GM21717 (cell line): ENCODE results near the gene CPNE5.

Source experiments
- ATAC-seq: cut with Tn5 transposase; IDR thresholded peaks from one replicate; pipeline ENCODE4 v1.9.1; 2021; ENCODE audit warnings: mild to moderate bottlenecking, moderate library complexity; ENCODE audit not compliant: unreplicated experiment

Gene CPNE5

GRCh38 chr6:36858407-36858981 lies 19.2 kb upstream of the CPNE5 start:
- ATAC-seq = no peak

DNA sequence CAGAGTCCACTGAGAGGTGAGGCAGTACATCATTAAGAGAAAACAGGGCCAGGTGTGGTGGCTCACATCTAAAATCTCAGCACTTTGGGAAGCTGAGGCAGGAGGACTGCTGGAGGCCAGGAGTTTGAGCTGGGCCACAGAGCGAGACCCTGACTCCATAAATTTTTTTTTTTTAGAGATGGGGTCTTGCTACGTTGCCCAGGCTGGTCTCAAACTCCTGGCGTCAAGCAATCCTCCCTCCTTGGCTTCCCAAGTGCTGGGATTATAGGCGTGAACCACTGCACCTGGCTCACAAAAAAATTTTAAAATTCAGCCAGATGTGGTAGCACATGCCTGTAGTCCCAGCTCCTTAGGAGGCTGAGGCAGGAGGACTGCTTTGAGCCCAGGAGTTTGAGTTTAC lies 18.1 kb upstream of the CPNE5 start:
- no peak for ATAC-seq

GRCh38 chr6:36856277-36856676 lies 17.0 kb upstream of the CPNE5 start:
- no peak for ATAC-seq

- no peak for ATAC-seq
These were observed 16.5 kb upstream of the CPNE5 start for GRCh38 chr6:36855750-36856149.

DNA sequence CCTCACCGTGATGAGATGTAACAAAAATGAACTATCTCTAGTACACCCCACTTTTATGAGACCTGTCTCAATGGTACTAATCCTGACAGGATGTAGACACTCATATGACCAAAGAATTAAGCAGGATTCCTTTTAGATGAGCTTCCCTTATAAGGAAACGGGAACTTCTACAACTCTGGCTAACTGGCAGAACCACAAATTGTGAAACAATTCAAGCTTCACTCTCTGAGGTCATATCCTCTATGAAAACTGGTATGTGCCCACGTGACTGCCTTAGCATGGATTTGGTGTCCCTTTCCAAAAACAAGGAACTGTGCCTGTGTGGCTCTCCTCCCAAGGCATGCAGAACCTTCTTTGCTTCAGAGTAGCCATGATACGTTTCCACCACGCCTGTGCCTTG lies 14.1 kb upstream of the CPNE5 start:
- no peak for ATAC-seq

DNA sequence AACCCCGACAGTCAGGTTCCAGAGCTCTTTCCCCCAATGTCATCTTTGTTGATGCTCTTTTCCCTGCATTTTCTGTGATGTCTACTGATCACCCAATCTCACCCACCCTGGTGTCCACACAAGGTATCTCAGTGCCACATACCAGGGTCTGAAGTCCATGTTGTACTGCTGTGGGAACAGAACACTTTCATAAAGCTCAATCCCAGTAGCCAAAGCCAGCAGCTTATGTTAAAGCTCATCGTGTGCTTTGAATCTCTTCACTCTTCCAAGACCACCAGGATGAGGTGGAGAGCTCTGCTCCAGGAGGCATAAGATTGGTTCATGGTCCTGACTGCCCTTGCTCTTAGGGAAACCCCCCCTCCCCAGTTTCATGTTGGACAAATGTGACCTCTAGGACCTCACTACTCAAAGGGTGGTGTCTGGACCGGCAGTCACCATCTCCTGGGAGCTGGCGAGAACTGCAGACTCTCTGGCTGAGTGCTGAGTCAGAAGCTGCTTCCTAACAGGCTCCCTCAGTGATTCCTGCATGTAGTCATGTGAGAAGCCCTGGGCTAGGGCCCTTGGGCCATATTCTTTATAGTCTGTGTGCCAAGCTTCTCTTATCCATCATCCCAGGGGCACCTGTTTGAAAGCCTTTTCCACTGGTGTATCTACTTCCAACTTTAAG lies 13.4 kb upstream of the CPNE5 start:
- ATAC-seq = no peak

DNA sequence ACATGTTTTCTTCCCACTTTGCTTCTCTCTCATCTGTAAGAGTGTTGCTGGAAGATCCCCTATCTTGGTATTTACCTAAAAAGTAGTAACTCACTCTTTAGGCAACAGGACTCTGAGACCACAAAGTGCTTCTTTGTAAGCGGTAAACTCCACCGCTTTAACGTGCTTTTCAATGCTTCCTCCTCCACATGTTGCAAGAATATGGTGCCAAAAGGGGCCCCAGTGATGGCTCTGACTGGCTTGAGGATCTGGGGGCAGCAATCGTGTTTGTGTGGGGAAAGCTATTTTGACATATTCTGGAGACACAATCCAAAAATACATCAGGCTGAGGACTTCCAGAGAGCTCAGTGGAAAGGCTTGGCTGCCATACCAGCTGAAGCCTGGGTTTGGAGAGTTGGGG lies 12.4 kb upstream of the CPNE5 start:
- no peak for ATAC-seq

GRCh38 chr6:36851149-36851614 lies 11.9 kb upstream of the CPNE5 start:
- ATAC-seq = no peak

- ATAC-seq = no peak
These were observed 10.8 kb upstream of the CPNE5 start for GRCh38 chr6:36850021-36850420.

GRCh38 chr6:36848658-36849441 lies 9.6 kb upstream of the CPNE5 start:
- no peak for ATAC-seq

- ATAC-seq = no peak
These were observed 8.7 kb upstream of the CPNE5 start for GRCh38 chr6:36847991-36848390.

- no peak for ATAC-seq
These were observed 7.9 kb upstream of the CPNE5 start for GRCh38 chr6:36847152-36847551.

DNA sequence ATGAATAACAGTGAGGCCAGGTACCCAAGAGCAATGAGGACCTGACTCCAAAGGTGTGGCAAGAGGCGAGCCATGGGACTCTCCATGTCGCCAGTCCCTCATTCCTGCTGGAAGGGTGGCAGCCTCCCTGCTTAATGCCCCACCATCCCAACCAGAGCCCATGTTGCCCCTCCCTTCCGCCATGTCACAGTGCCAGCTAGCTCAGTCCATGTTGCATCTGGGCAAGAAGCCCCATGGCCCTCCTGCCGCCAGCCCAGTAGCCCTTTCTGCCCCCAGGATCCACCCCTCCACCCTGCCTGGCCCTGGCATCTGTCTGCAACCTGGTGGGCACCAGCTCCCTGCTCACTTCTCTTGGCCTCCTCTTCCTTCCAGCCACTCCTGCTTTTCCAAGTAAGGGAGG lies 6.0 kb upstream of the CPNE5 start:
- no peak for ATAC-seq

DNA sequence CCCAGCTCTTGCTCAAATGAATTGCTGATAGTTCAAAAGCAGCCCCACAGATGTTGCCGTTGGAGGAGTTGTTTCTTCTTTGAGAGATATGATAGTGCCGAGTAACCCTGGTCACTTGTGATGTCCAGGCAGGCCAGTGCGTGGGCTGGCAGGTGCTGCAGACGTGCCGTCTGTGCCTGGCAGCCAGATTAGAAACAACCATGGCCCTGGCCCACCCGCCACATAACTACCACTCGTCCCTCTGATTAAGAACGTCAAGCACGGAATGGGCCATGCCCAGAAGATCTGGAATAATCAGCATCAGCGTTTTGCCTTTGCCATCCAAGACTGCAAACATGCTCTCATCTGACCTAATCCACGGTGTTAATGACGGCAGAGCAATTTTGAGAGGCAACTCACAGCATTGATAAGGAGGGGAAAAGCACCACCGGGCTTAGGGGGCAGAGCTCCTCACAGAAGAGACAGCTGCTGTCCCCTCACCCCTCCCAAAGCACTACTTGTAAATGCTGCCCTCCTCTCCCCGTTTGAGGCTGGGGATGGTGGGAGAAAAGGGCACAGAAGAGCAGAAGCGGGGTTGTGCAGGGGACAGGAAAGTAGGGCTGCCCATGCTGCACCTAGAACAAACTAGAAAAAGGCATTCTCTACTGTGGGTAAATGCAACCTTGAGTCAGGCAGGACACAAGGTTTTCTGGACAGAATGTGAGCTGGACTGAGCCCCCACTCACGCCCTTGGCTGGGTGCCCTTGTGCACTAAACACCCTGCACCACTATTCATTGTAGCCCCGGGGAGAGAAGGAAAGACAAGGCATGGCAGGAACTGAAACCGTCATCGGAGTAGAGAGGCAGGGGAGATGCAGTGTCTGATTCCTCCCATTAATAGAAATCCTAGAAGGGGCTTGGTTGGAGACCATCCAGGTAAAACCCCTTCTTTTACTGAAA lies 5.3 kb upstream of the CPNE5 start:
- no peak for ATAC-seq

- no peak for ATAC-seq
These were observed 3.9 kb upstream of the CPNE5 start for GRCh38 chr6:36843170-36843569.

GRCh38 chr6:36841756-36842155 lies 2.5 kb upstream of the CPNE5 start:
- ATAC-seq = no peak

GRCh38 chr6:36840432-36841403 lies 1.5 kb upstream of the CPNE5 start:
- no peak for ATAC-seq

DNA sequence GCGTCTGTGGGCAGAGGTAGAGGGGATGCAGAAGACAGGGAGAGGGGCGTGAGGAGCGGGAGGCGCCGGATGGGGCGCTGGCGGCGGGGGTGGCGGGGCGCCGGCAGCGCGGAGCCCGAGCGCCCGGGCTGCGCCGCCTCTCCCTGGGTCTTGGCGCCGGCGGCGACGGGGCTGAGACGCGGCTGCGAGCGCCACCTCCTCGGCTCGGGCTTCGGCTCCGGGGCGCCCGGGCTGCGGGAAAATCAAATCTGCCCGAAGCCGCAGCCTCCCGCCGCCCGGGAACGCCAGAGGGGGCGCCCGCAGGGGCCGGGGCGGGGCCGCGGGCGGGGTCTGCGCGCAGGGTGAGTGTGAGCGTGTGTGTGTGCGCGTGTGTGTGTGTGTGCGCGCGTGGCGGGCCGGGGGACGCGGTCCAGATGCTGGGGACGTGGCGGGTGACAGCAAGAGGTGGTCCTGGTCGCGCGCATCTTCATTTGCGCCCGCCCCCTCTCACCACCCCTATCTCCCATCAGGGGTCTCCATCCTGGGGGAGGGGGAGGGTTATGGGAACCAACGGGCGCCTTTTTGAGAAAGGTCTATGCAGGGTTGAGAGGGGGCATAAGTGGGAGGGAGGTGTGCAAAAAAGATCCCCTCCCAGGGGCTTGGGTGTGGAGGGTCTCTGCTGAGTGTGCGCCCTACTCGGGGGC lies 646 bp upstream of the CPNE5 start:
- no peak for ATAC-seq

DNA sequence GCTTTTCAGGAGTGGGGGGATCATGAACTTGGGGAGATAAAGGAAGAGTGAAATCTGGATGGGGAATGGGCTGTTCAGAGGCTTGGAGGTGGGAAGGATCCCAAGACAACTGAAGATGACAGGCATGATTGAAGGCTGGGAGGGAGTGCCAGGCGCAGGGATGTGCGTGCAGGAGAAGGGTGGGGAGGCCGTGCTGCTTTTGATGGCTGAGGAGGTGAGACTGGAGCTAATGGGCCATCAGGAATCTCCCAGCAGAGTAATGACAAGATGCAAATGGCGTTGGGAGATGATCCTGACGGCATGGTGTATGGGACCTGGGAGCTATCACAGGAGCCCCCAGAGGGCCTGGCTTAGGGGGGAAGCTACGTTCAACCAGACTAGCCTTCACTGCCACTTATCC lies 1.6 kb downstream of the CPNE5 start:
- ATAC-seq = no peak

- no peak for ATAC-seq
These were observed 2.3 kb downstream of the CPNE5 start for GRCh38 chr6:36837022-36837339.
